Hematopoietic multipotent progenitor cell (in vitro differentiated cells): ENCODE measurements around the gene MAPK8IP1. TPM values are rescaled to one million over a fixed set of nuclear protein-coding genes. Genes with fewer than 3 reads are reported as not detected.

ENCODE experiments used
- DNase-seq, 3 donors: peaks; one replicate each; pipeline ENCODE4 v3.0.0-alpha.2; 2011 to 2015; ENCODE audit warnings: low read depth in 2 of 3, low spot score in 2 of 3
- total RNA-seq: library from RNA; depleted of rRNA; stranded (reverse); fragments of >200 nt; gene quantifications from one replicate; pipeline ENCODE4 v1.2.3, GENCODE V29; 2012

The MAPK8IP1 gene
- total RNA-seq, 1 donor, result 0.54 TPM

DNA sequence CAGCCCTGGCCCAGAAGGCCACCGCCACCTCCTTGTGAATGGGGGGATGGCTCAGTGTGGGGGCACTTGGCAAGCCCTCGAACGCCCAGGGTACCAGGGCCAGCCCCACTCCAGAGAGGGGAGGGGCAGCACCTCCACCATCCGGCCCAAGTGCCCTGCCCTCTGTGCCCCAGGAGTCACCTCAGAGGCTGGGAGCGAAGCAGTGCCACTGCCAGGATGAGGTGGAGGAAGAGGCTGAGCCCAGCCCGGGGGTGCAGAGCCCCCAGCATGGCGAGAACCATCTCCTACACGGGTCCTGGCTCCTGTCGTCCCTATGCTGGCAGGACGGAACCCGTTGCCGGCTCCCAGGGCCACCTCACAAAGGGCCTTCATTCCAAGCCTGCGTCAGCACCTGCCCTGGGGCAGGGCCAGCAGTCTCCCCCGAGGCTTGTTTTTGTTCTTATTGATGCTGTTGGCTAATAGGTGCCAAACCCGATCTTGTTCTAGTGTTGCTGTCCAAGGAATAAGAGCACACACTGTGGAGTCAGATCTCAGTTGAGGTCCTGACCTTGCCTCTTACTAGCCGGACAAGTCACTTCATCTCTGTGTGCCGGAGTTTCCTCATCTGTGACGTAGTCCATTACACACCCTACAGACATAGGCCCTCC, 21.6 kb downstream of the MAPK8IP1 start, which contains the start of gene FREY1:
Gene FREY1 (minus strand): TSS at position 307 of the 647 bp plus-strand sequence. CDS start 26 bp downstream, at position 281.
- DNase-seq, result no peak

DNA sequence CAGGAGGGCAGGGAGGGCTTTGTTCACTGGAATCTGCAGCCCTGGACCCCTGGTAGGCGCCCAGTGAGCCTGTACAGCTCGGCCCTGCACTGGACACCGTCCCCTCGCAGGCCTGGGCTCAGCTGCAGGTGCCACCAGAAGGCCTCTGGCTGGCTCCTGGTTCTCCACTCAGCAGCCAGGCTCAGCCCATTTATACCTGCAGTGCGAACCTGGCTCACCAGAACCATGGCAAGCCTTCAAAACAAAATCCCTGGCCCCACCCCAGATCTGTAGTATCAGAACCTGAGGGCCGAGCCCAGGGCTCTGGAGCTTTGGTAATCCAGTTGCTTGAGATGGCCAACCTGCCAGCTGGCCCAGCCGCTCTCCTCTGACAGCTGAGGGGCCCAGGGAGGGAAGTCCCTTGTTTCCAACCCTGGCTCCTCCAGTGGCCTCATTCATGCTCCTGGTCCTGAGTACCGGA, 22.5 kb downstream of the MAPK8IP1 start:
- DNase-seq, result no peak

DNA sequence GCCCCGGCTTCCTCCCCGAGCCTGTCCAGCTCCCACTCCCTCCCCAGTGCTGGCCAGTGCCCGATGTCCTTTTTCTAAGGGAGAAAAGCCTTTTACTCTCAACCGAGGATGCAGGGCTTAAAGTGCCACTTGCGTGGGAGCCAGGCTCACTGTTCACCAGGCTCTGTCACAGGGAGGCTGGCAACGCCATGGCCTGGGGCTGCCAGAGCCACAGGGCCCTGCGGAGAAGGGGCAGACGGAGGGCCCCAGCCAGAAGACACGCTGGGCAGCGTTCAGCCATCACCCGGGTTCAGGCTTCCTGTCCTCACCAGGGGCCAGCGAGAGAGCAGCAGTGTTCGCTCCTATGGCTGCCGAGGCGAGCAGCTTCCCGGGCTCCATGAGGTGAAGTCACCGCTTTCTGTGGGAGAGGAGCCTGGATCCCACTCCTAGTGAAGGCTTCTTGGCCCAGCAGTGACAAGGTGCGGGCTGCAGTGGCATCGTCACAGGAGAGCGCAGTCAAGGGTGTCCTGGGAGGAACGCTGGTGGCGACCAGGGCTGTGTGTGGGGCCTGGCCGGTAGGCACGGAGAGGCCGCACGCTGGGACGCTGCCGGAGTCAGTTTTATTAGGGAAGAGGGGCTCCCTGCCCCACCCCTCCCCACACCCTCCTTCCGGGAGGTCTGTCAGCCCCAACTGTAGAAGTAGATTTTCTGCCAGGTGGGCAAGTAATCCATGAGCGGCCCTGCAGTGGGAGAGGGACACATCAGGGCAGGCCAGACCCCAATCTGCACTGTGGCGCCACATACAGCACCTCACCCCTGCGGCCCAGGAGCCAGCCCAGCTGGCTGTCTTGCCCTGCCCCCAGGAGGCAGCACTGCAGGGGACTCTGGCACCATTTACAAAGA, 24.4 kb downstream of the MAPK8IP1 start:
- DNase-seq, result no peak

DNA sequence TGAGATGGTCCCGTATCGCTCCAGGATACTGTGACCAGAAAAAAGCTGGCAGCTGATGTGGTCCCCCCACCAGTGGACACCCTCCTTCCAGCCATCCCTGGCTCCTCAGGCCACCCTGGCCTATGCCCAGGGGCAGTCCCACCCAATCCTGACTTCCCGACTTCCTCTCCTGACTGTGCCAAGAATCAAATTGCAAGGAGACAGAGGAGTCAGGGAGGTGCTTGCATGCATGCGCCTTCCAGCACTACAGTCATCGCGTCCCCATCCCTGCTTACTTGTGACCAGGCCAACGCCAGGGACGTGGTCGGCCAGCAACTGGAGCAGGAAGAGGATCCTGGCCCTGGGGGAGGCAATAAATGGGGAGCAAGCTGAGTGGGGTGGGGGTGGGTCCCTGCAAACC, 25.2 kb downstream of the MAPK8IP1 start:
- DNase-seq, result no peak

DNA sequence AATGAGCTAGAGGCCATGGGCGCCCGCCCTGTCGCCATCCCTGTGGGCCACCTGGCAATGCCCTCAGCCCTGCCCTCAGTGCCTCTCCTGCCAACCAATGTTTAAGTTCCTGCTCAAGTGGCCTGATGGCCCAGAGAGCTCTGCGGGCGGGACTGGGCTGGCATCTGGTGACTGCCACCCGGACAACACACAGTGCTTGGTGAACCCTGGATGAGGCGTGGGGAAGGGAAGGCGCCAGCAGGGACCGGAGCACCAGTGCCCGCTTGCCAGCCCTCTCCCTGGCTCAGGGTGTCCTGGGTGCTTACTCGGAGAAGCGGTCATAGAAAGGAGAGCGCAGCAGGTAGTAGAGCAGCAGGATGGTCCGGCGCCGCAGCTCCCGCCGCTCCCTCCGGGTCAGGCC, 28.1 kb downstream of the MAPK8IP1 start:
- DNase-seq, result no peak

DNA sequence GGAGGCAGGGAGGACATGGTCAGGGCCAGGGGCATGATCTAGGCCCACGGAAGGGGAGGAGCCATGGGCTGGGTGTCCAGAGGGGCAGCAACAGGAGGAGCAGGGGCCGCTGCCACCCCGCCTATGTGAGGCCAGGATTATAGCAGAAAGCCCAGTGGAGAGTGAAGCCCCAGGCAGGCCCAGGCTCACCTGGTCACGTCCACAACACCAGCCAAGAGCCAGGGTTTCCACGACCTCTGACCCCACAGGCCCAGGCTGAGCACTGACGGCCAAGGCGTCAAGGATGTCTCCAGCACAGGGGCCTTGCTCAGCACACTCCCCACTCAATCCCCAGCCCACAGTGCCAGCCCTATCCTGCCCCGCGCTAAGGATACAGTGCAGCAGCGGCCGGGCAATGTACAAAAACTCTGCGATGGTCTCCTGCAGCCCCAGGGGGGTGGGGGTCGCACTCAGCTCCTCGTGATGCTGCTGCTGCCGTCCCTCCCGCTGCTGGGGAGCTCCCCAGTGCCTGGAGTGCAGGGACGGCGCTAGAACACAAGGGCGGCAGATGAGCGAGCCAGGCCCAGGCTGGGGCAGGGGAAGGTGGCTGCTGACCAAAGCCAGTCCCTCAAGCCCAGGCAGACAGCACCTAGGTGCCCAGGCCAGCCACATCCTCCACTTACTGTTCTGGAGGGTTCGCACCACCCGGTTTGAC, 28.6 kb downstream of the MAPK8IP1 start:
- no peak for DNase-seq

DNA sequence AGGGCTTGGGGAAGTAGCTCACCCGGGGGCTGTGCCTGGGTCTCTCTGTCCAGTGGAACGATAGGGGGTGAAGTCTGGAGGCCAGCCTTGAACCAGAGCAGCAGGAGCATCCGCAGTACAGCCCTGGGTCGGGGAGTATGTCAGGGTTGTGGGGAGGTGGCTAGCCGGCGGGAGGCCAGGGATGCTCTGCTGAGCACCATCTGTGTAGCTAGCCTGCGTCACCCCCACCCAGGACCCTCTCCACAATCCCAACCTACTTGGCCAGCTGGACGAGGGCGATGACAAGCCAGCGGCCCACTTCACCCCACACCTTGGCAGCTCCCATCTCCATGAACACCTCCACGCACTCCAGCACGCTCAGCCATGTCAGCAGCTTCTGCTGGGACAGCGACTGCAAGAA, 30.0 kb downstream of the MAPK8IP1 start:
- DNase-seq, result no peak

DNA sequence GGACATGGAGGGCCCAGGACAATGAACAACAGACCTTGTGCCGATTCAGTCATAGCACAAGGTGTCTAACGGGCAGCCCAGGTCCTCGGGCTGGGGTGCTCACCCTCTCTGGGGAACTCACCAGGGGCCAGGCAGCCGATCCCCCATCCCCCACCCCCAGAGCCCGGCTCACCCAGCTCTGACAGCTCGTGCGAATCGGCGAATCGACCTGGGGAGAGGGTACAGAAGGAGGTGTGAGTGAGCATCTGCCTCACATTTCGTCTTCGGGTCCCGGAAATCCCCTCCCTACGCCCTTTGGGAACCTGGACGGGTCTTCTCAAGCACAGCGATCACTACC, 31.8 kb downstream of the MAPK8IP1 start:
- DNase-seq, result no peak

DNA sequence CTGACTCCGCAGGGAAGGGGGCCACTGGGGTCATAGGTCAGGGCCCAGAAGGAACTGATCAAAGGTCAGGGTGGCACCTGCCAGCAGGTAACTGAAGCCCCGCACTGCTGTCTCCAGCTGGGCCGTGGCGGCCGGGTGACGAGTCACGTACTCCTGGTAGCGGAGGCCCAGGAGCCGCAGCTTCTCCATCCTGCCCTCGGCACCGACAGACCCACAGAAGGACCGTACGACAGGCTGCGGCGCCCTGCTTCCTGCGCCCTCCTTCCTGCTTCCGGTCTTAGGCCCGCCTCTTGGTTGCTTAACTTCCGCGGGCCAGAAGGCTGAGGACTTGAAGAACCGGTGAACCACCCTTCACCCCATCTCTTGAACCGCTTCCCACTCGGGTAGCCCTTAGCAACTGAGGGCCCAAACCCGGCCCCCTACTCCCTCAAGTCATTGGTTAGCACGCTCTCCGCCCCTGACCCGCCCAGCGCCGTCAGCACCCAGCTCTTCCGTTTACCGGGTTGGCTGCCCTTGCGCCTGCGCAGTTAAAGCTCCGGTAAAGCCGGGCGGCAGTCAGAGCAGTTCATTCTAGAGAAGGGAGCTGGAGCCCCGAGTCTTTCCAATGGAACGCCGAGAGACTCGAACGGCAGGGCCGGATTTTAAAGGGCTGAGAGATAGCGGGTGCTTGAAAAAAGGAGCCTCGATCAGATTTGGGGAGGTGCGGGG, 32.3 kb downstream of the MAPK8IP1 start, which contains the start of gene PEX16:
Gene PEX16 (minus strand): TSS at position 255 of the 708 bp plus-strand sequence. CDS start 66 bp downstream, at position 189.
- DNase-seq, result peak; percentile 87 to 99 (median 99)

DNA sequence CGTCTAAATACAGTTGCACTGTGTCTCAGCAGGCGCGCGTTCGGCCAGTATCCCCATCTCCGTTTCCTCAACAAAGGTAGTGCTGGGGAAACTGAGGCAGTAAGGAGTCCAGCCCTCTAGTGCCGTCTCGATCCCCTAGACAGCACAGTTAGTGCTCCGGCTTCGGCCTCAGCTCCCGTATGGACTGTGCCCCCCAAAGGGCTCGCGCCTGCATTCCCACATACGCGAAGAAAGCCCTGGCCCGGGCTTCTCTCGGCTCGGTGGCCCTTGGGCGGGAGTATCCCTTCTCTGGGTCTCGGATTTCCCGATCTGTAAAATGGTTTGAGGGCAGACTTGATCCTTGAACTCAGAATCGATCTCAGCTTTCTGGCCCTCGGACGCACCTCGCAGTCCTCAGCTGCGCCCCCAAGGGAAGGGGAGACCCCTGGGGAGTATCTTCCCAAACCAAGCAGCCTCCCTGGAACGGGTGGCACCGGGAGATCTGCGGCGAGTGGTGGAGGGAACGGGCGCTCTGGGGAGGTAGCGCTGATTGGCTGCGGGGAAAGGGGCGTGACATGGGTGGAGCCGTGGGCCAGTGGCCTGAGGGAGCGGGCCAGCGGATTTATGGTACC, 33.0 kb downstream of the MAPK8IP1 start:
- DNase-seq, result peak in 2 of 3 donors; percentile 40 to 53

DNA sequence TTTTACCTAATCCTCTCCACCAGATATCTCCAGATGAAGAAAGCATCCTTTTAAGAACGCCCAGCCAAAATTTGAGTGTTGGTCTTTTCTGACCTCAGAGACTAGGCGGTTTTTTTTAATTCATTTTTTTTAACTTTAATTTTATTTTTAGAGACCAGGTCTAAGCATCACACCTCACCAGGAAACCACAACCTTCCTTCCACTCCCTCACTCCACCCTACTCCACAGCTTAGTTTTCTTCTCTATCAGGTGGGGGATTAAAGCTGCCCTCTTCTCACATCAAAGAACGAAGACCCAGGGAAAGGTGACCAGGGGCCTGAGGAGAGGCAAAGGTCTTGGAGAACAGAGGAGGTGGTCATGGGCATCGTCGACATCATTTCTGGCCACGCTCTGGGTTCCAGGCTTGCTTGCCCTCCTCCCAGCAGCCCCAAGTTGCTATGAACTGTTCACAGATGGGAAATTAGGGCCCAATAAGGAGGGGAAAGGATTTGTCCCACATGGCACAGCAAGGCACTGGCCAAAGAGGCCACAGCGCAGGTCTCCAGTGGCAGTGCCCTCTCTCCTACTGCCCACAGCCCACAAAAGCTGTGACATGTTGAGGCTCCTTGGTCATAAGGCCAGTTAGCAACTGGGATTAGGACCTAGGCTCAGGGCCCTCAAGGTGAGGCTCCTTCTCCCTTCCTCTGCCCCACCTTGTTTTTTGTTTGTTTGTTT, 33.7 kb downstream of the MAPK8IP1 start:
- DNase-seq, result no peak

DNA sequence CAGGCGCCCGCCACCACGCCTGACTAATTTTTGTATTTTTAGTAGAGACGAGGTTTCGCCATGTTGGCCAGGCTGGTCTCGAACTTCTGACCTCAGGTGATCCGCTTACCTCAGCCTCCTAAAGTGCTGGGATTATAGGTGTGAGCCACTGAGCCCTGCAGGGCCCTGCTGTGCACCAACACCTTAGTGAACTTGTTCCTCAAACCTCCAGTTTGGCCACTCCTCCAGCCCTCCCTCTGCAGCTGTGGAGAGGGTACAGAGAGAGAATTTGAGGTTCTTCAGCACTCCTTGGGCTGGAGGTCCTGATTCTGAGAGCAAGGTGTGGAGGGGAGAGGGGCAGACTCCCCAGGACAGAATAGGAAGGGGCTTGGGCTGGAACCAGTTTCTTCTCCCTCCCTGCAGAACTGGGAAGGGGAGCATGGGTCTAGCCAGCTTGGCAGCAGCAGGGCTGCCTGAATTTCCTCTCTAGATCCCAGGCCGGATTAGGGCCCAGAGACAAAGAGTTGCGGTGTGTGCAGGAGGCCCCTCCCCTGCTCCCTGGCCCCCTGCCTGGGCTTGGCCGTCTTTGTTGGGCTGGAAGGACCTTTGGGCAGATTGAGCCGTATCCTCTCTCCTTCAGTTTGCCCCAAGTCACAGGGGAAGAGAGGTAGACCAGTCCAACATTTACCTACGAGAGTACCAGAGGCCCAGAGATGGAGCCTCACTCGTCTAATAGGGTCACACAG, 34.5 kb downstream of the MAPK8IP1 start:
- DNase-seq, result peak in 1 of 3 donors; percentile 14

DNA sequence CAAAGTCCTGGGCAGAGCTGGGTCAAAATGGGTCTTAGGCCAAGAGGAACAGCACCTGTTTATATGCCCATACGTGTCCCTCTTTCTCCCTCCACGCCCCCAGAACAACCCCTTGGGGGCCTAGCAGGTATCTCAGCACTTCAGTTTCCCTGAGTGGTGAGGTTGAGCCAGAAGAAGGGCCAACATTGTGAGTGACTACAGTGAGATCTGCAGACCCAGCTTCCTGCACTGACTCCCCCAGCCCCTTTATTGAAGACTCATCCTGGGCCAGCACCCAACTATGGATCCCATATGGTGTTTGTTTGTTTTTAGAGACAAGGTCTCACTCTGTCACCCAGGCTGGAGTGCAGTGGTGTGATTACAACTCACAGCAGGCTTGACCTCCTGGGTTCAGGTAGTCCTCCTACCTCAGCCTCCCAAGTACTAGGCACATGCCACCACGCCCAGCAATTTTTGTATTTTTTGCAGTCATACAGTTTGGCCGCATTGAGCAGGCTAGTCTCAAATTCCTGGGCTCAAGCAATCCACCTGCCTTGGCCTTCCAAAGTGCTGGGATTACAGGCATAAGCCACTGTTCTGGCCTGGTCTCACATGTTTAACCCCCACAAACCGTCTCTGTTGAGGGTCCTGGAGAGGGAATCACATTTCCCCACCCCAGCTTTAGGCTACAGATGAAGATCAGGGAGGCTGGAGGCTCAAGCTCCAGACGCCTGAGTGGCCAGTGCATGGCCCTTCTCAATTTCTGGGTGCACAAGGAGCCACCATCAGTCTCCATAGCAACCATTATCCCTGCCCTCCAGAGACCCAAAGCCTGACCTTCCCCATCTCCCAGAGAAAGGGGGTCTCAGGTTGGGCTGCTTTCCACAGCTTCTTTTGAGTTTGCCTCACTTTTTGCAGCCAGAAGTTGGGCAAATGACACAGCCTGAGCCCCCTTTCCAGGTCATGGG, 35.4 kb downstream of the MAPK8IP1 start:
- DNase-seq, result no peak

DNA sequence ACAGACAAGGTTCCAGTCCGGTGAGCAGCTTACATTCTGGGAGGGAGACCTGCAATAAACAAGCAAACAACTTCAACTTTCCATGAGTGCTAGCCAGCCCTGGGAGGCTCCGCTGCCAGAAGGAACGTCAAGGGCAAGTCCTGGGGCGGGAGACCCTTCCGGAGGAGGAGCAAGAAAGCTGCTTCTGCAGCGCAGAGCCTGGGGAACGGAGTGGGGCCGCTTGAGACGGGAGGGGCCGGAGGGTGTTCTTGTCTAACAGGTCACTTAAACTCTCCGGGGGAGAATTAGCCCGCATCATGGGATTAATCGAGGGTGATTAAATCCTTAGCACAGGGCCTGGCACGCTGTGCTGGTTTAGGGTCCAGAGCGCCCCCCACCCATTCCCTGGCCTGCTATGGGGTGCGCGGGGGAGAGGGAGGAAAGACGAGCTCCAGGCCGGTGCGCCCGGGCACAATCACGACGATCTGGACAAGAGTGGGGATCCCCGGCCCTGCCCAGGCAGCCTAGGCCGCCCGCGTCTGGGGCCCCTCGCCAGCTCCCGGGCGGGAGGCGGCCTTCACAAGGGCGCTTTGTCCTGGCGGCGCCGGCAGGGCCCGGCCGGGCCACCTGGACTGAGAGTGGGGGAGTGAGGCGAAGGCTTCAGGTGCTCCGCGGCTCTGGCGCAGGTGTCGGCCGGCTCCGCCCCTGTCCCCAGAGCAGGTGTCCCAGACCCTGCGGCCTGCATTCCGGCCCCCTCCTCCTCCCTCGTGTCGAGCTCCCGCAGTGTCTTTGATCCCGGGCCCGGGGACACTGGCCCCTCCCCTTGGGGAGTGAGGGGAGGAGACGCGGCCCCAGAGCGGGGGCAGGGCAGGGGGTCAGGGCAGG, 36.3 kb downstream of the MAPK8IP1 start:
- DNase-seq, result no peak

DNA sequence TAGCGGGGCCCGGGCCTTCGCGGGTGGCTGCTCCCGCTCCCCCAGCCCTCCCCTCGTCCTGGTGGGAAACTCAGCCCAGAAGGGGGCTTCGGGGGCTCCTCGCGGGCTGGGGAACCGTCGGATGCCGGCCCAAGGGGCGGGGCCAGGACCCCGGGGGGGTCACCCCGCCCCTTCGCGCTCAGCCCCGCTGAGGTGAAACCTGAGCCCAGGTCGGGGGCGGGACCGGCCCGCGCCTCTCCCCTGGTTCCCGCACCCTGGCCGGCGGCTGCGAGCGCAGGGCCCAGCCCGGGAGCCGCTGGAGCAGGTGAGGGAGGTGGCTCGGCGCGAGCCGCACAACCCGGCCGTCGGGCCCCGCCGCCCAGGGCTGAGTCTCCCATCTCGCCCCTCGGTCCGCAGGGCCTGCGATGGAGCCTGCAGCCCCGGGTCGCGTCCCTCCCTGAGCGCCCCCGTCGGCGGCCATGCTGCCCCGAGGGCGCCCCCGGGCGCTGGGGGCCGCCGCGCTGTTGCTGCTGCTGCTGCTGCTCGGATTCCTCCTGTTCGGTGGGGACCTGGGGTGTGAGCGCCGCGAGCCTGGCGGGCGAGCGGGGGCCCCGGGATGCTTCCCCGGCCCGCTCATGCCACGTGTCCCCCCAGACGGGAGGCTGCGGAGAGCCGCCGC, 37.1 kb downstream of the MAPK8IP1 start, which contains the start of gene LARGE2:
Gene LARGE2 (plus strand): TSS at position 232 of the 658 bp plus-strand sequence. CDS start 227 bp downstream, at position 459.
- no peak for DNase-seq
